ENCODE results near the gene GREB1L. TPM values are rescaled to one million over a fixed set of nuclear protein-coding genes. Genes with fewer than 3 reads are reported as not detected.

GREB1L gene
- polyA plus RNA-seq, 1 donor (not counting 4 experiments of a cell fraction or from before 2014, with no cell fraction given), result 5.5 TPM

GRCh38 chr18:21305621-21306020 lies 63.6 kb downstream of the GREB1L start:
- no peaks in the 10 kb centered on the region for H3K27me3 ChIP-seq (ENCODE audit: control insufficient read depth, extremely low read depth, insufficient read depth, low read length)
- no peak for DNase-seq (ENCODE audit: low read depth, low spot score)
- no peak for FAIRE-seq
- TF ChIP-seq, protein P1, sequence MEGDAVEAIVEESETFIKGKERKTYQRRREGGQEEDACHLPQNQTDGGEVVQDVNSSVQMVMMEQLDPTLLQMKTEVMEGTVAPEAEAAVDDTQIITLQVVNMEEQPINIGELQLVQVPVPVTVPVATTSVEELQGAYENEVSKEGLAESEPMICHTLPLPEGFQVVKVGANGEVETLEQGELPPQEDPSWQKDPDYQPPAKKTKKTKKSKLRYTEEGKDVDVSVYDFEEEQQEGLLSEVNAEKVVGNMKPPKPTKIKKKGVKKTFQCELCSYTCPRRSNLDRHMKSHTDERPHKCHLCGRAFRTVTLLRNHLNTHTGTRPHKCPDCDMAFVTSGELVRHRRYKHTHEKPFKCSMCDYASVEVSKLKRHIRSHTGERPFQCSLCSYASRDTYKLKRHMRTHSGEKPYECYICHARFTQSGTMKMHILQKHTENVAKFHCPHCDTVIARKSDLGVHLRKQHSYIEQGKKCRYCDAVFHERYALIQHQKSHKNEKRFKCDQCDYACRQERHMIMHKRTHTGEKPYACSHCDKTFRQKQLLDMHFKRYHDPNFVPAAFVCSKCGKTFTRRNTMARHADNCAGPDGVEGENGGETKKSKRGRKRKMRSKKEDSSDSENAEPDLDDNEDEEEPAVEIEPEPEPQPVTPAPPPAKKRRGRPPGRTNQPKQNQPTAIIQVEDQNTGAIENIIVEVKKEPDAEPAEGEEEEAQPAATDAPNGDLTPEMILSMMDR (optimal IDR thresholded peaks at IDR 0.05 in 1 of 3, IDR thresholded peaks at IDR 0.05 in 1 of 3, conservative IDR thresholded peaks at IDR 0.05 in 1 of 3; ENCODE audit: extremely low read depth in 1 of 3, insufficient read depth in 2 of 3, low read length in 3 of 3), result no peak
- TF ChIP-seq EZH2 (IDR thresholded peaks at IDR 0.05; ENCODE audit: low read length), result no peak
- H3K79me2 ChIP-seq (ENCODE audit: control insufficient read depth, insufficient read depth, low read length), result no peaks in the 10 kb centered on the region
- H3K27ac ChIP-seq (ENCODE audit: control insufficient read depth, insufficient read depth, low read length), result no peak overlapping the region
- no peak overlapping the region for H3K4me3 ChIP-seq (ENCODE audit: control insufficient read depth in 2 of 3, extremely low read depth in 1 of 3, insufficient read depth in 2 of 3, low read depth in 1 of 3, low read length in 3 of 3)
- peaks cover 24% of the 10 kb centered on the region for H3K4me1 ChIP-seq (ENCODE audit: control insufficient read depth, extremely low read depth, insufficient read depth, low read length)
- H3K36me3 ChIP-seq (ENCODE audit: control insufficient read depth in 2 of 2, extremely low read depth in 1 of 2, insufficient read depth in 2 of 2, low read length in 2 of 2), result no peaks in the 10 kb centered on the region
- no peak overlapping the region for H2AFZ ChIP-seq (ENCODE audit: control insufficient read depth, low read length)
- no peaks in the 10 kb centered on the region for H4K20me1 ChIP-seq (ENCODE audit: control insufficient read depth, extremely low read depth, insufficient read depth, low read length)
- H3K4me2 ChIP-seq (ENCODE audit: control insufficient read depth, extremely low read depth, insufficient read depth, low read depth, low read length), result no peak overlapping the region
- no peaks in the 10 kb centered on the region for H3K9me3 ChIP-seq (ENCODE audit: control insufficient read depth, low read depth, low read length)
- no peak overlapping the region for H3K9ac ChIP-seq (ENCODE audit: control insufficient read depth, extremely low read depth, insufficient read depth, low read length)
- no peaks in the 10 kb centered on the region for H3K9me1 ChIP-seq (ENCODE audit: control insufficient read depth, extremely low read depth, insufficient read depth, low read length)
- dilution Hi-C loops (cut with MboI; ENCODE audit: extremely low pct_ligation_motif_present, low sequenced_read_pairs), result no loop called here

- Histone ChIP-seq H3K9me3 (ENCODE audit: control insufficient read depth, low read depth, low read length) (no peaks in the 10 kb centered on the region), H3K9me1 (ENCODE audit: control insufficient read depth, extremely low read depth, insufficient read depth, low read length) (no peaks in the 10 kb centered on the region), H3K36me3 (ENCODE audit: control insufficient read depth in 2 of 2, extremely low read depth in 1 of 2, insufficient read depth in 2 of 2, low read length in 2 of 2) (no peaks in the 10 kb centered on the region), H4K20me1 (ENCODE audit: control insufficient read depth, extremely low read depth, insufficient read depth, low read length) (no peaks in the 10 kb centered on the region), H3K27ac (ENCODE audit: control insufficient read depth, insufficient read depth, low read length) (no peak overlapping the region), H3K4me2 (ENCODE audit: control insufficient read depth, extremely low read depth, insufficient read depth, low read depth, low read length) (no peak overlapping the region), H3K79me2 (ENCODE audit: control insufficient read depth, insufficient read depth, low read length) (no peaks in the 10 kb centered on the region), H3K27me3 (ENCODE audit: control insufficient read depth, extremely low read depth, insufficient read depth, low read length) (no peaks in the 10 kb centered on the region), H2AFZ (ENCODE audit: control insufficient read depth, low read length) (no peak overlapping the region), H3K4me3 (ENCODE audit: control insufficient read depth in 2 of 3, extremely low read depth in 1 of 3, insufficient read depth in 2 of 3, low read depth in 1 of 3, low read length in 3 of 3) (no peak overlapping the region), H3K9ac (ENCODE audit: control insufficient read depth, extremely low read depth, insufficient read depth, low read length) (no peak overlapping the region), H3K4me1 (ENCODE audit: control insufficient read depth, extremely low read depth, insufficient read depth, low read length) (peaks cover 18% of the 10 kb centered on the region)
- FAIRE-seq (peak; percentile 13), DNase-seq (ENCODE audit: low read depth, low spot score) (no peak)
- dilution Hi-C loops (cut with MboI; ENCODE audit: extremely low pct_ligation_motif_present, low sequenced_read_pairs), result no loop called here
- TF ChIP-seq EZH2 (IDR thresholded peaks at IDR 0.05; ENCODE audit: low read length), result no peak
- TF ChIP-seq, protein P1 (optimal IDR thresholded peaks at IDR 0.05 in 1 of 3, IDR thresholded peaks at IDR 0.05 in 1 of 3, conservative IDR thresholded peaks at IDR 0.05 in 1 of 3; ENCODE audit: extremely low read depth in 1 of 3, insufficient read depth in 2 of 3, low read length in 3 of 3), result no peak
These were observed 64.3 kb downstream of the GREB1L start for GRCh38 chr18:21306368-21306767.

Data from keratinocyte (primary cell).